Stomach (tissue), 9 donors: ENCODE data around the gene CEP41. TPM values are rescaled to one million over a fixed set of nuclear protein-coding genes. Genes with fewer than 3 reads are reported as not detected.
A peak's percentile ranks its signal among the peaks of the same experiment; 100 is the strongest.
"Not testable (repeated sequence)": the region's sequence is repeated elsewhere in the genome, so short reads cannot be mapped to it uniquely, and the experiment has no call there.

Experiments used
- DNase-seq, 2 donors: peaks; one replicate each; pipeline versions ENCODE4 v3.0.0 to v3.0.0-alpha.2; 2013 to 2019
- H3K27ac ChIP-seq, 5 donors: fragments of 200-600 bp in 4 of 5; sonication (generic) in 4 of 5; one replicate each; pipeline ENCODE4 v1.5.1; 2013 to 2019; ENCODE audit warnings: mild to moderate bottlenecking in 1 of 5, moderate library complexity in 1 of 5
- H3K27me3 ChIP-seq, 3 donors: fragments of 200-600 bp; sonication (generic); one replicate each; pipeline ENCODE4 v1.5.1; 2017 to 2019; ENCODE audit warnings: mixed run types in 1 of 3
- H3K36me3 ChIP-seq, 4 donors: fragments of 200-600 bp; sonication (generic); 1 replicate in 3 of 4; 2 replicates in 1 of 4; pipeline ENCODE4 v1.5.1; 2016 to 2019
- H3K4me1 ChIP-seq, 4 donors: fragments of 200-600 bp; sonication (generic); one replicate each; pipeline ENCODE4 v1.5.1; 2016 to 2019
- H3K4me3 ChIP-seq, 4 donors: fragments of 200-600 bp; sonication (generic) in 3 of 4; one replicate each; pipeline ENCODE4 v1.5.1; 2016 to 2019; ENCODE audit warnings: mild to moderate bottlenecking in 1 of 4
- H3K9me3 ChIP-seq, 4 donors: fragments of 200-600 bp; sonication (generic); one replicate each; pipeline ENCODE4 v1.5.1; 2016 to 2019
- EP300 ChIP-seq: sonication (generic); formaldehyde crosslinking; IDR thresholded peaks from one replicate; pipeline ENCODE4 v1.6.1; 2017; ENCODE audit warnings: antibody characterized with exemption
- POLR2A ChIP-seq, 4 donors: fragments of 450-650 bp; IDR thresholded peaks; one replicate each; pipeline ENCODE4 v1.6.1; 2016; ENCODE audit warnings: antibody characterized with exemption in 4 of 4, control low read depth in 2 of 4, mild to moderate bottlenecking in 1 of 4, moderate library complexity in 1 of 4
- POLR2AphosphoS5 ChIP-seq, 3 donors: sonication (generic); formaldehyde crosslinking; IDR thresholded peaks; one replicate each; pipeline ENCODE4 v1.6.1; 2016; ENCODE audit warnings: antibody characterized with exemption in 3 of 3
- WGBS, 5 donors: extraction: QIAGEN DNeasy Blood & Tissue Kit in 3 of 5; methylation state at CpG; one replicate each; pipeline versions ENCODE4 v1.1.5 to v1.1.7; 2013 to 2018; 5-methylcytosine and 5-hydroxymethylcytosine counted together
- intact Hi-C: fragments of 100-400 bp; cut with DNase I; formaldehyde crosslinking; loops from one replicate; pipeline ENCODE4 v1.15.1; 2023; ENCODE audit warnings: low total_unique reads
- polyA plus RNA-seq, 3 donors: library from polyadenylated mRNA; stranded (reverse); fragments of 200-250 nt; gene quantifications; one replicate each; pipeline ENCODE4 v1.2.3, GENCODE V29; 2013
- total RNA-seq, 5 donors: library from RNA; depleted of rRNA; stranded (reverse); fragments of >200 nt; gene quantifications; one replicate each; pipeline versions ENCODE4 v1.1.0 to v1.2.3, GENCODE V29; 2014 to 2016
- TF ChIP-seq, protein P1 (sequence below), 7 experiments: fragments of 450-650 bp in 4 of 7; fragments of 200-600 bp in 3 of 7; sonication (generic) in 3 of 7; IDR thresholded peaks; one replicate each; pipeline ENCODE4 v1.5.1; 2016 to 2019; ENCODE audit warnings: antibody characterized with exemption in 7 of 7, control low read depth in 2 of 7, mild to moderate bottlenecking in 1 of 7
- donor health status: healthy with polysubstance abuse.
- donor health status: Bipolar disorder and iron deficiency.
- donor health status: healthy.

Gene CEP41
- total and polyA plus RNA-seq, 8 donors, result 0.58 to 6.2 (median 3.0) TPM

- 77 to 92% (median 82%) methylated on average over 2 of the region's 2 CpGs for WGBS, 5 donors
- no peak overlapping the region for H3K27ac ChIP-seq
- no peak for DNase-seq
- no peak overlapping the region for H3K4me3 ChIP-seq
- intact Hi-C loops, result no loop called here
- peaks cover 0 to 14% (median 5%) of the 10 kb centered on the region in 4 donors for H3K9me3 ChIP-seq
- no peaks in the 10 kb centered on the region for H3K36me3 ChIP-seq
- no peaks in the 10 kb centered on the region for H3K27me3 ChIP-seq
- no peaks in the 10 kb centered on the region for H3K4me1 ChIP-seq
- TF ChIP-seq, protein P1, sequence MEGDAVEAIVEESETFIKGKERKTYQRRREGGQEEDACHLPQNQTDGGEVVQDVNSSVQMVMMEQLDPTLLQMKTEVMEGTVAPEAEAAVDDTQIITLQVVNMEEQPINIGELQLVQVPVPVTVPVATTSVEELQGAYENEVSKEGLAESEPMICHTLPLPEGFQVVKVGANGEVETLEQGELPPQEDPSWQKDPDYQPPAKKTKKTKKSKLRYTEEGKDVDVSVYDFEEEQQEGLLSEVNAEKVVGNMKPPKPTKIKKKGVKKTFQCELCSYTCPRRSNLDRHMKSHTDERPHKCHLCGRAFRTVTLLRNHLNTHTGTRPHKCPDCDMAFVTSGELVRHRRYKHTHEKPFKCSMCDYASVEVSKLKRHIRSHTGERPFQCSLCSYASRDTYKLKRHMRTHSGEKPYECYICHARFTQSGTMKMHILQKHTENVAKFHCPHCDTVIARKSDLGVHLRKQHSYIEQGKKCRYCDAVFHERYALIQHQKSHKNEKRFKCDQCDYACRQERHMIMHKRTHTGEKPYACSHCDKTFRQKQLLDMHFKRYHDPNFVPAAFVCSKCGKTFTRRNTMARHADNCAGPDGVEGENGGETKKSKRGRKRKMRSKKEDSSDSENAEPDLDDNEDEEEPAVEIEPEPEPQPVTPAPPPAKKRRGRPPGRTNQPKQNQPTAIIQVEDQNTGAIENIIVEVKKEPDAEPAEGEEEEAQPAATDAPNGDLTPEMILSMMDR (IDR thresholded peaks at IDR 0.05), result no peak
- TF ChIP-seq EP300 (no peak), POLR2AphosphoS5 (IDR thresholded peaks at IDR 0.05) (no peak), POLR2A (IDR thresholded peaks at IDR 0.05) (no peak)
Measured at GRCh38 chr7:130454959-130455358, 14.1 kb upstream of the CEP41 start.

GRCh38 chr7:130452951-130453350, 12.1 kb upstream of the CEP41 start:
- intact Hi-C loops, result no loop called here
- no peak for TF ChIP-seq EP300
- H3K27ac ChIP-seq, result no peak overlapping the region
- H3K4me3 ChIP-seq, result no peak overlapping the region
- no peaks in the 10 kb centered on the region for H3K9me3 ChIP-seq
- no peaks in the 10 kb centered on the region for H3K36me3 ChIP-seq
- H3K4me1 ChIP-seq, result no peaks in the 10 kb centered on the region
- no peaks in the 10 kb centered on the region for H3K27me3 ChIP-seq
- peak in 1 of 2 donors; percentile 89 for DNase-seq
- 68 to 78% (median 76%) methylated on average over 3 of the region's 3 CpGs for WGBS, 5 donors

DNA sequence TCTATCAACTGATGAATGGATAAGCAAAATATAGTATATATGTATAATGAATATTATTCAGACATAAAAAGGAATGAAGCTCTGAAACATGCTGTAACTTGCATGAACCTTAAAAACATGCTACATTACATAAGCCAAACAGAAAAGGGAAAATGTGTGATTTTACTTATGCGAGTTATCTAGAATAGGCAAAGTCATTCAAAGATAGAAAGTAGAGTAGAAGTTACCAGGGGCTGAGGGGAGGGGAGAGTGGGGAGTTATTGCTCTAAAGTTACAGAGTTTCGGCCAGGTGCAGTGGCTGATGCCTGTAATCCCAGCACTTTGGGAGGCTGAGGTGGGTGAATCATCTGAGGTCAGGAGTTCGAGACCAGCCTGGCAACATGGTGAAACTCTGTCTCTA, 10.5 kb upstream of the CEP41 start:
- H3K4me1 ChIP-seq, H3K4me3 ChIP-seq, intact Hi-C loops, H3K27me3 ChIP-seq, H3K36me3 ChIP-seq, DNase-seq, H3K27ac ChIP-seq, H3K9me3 ChIP-seq: not testable (repeated sequence)
- WGBS, 5 donors, result 77 to 87% (median 84%) methylated on average over 3 of the region's 3 CpGs

GRCh38 chr7:130446259-130446658, 5.4 kb upstream of the CEP41 start:
- H3K4me3 ChIP-seq, result no peak overlapping the region
- 73 to 86% (median 79%) methylated on average over 3 of the region's 3 CpGs for WGBS, 5 donors
- no peak overlapping the region for H3K27ac ChIP-seq
- intact Hi-C loops, result no loop called here
- no peaks in the 10 kb centered on the region for H3K27me3 ChIP-seq
- H3K9me3 ChIP-seq, result peaks cover 0 to 3% (median 0%) of the 10 kb centered on the region in 4 donors
- DNase-seq, result no peak
- H3K4me1 ChIP-seq, result peaks cover 0 to 13% (median 8%) of the 10 kb centered on the region in 4 donors
- TF ChIP-seq POLR2A (IDR thresholded peaks at IDR 0.05) (no peak), POLR2AphosphoS5 (IDR thresholded peaks at IDR 0.05) (no peak), EP300 (no peak)
- TF ChIP-seq, protein P1 (IDR thresholded peaks at IDR 0.05), result no peak
- no peaks in the 10 kb centered on the region for H3K36me3 ChIP-seq

DNA sequence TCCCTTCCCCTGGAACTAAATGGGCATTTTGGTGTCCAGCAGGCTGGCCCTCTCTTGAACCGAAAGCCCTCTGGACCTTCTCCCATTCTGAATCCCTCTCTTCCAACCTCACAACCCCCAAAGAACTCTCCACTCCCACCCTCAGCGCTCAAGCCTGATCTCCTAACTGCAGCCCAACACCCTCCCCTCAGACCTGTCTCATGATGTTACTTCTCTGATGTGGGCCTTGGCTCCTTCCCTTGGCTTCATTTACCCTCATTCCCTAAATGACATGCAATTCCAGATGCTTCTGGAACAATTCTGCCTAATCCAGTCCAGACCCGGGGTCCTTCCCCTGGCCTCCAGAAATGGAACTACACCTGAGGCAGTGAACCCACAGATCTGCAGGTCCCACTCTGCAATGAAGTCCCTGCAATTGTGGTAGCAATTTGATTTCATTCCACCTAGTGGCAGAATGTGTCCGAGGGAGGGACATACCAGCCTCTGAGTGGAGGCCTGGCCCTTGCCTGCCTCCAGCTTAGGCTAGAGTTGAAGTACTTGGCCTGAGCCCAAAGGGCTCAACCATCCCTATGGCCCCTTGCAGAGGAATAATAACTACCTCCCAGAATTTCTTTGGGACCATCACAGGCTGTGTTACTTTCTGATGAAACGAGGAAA, 4.1 kb upstream of the CEP41 start:
- intact Hi-C loops, result no loop called here
- TF ChIP-seq POLR2A (IDR thresholded peaks at IDR 0.05) (no peak), EP300 (no peak), POLR2AphosphoS5 (IDR thresholded peaks at IDR 0.05) (no peak)
- TF ChIP-seq, protein P1 (IDR thresholded peaks at IDR 0.05), result no peak
- Histone ChIP-seq H3K36me3 (no peaks in the 10 kb centered on the region), H3K27me3 (no peaks in the 10 kb centered on the region), H3K9me3 (peaks cover 0 to 3% (median 0%) of the 10 kb centered on the region in 4 donors), H3K4me1 (peaks cover 0 to 20% (median 15%) of the 10 kb centered on the region in 4 donors), H3K4me3 (no peak overlapping the region), H3K27ac (no peak overlapping the region)
- DNase-seq, result no peak
- 81 to 92% (median 86%) methylated on average over 5 of the region's 5 CpGs for WGBS, 5 donors
